PC-9 (cell line): ENCODE results near the gene GPHN. TPM values are rescaled to one million over a fixed set of nuclear protein-coding genes. Genes with fewer than 3 reads are reported as not detected.

Source experiments
- BruUV-seq: library from RNA; stranded (reverse); fragments of 400-500 nt; replicated peaks from 2 replicates; lab custom pipeline; 2021; lab: Mats Ljungman, UMichigan
- CTCF ChIA-PET: fragments of 300-600 bp; sonication (Branson Sonifier 250); formaldehyde crosslinking; loops from one replicate; lab custom pipeline; 2022; ENCODE audit warnings: antibody characterized with exemption; lab: Charles Lee
- POLR2A ChIA-PET: fragments of 300-600 bp; sonication (Branson Sonifier 250); formaldehyde crosslinking; loops from one replicate; lab custom pipeline; 2022; ENCODE audit warnings: antibody characterized with exemption; ENCODE audit not compliant: unreplicated experiment; lab: Charles Lee
- DNase-seq, 2 experiments: peaks; one replicate each; pipeline versions ENCODE4 v3.0.0 to v3.0.0-alpha.2; 2015 to 2022; ENCODE audit warnings: mixed read lengths in 1 of 2
- H2AFZ ChIP-seq: fragments of 200-600 bp; sonication (generic); 2 replicates; pipeline ENCODE4 v1.8.1; 2017; ENCODE audit warnings: antibody characterized with exemption
- H3F3A ChIP-seq: fragments of 200-600 bp; sonication (generic); 2 replicates; pipeline ENCODE4 v1.8.1; 2017; ENCODE audit warnings: antibody characterized with exemption, mild to moderate bottlenecking, low read depth; ENCODE audit not compliant: insufficient read depth
- H3K27ac ChIP-seq: fragments of 200-600 bp; sonication (generic); 2 replicates; pipeline ENCODE4 v1.6.1; 2016; ENCODE audit warnings: mixed run types
- H3K27me3 ChIP-seq: fragments of 200-600 bp; sonication (generic); 2 replicates; pipeline ENCODE4 v1.6.1; 2016; ENCODE audit warnings: low read depth, mixed run types; ENCODE audit not compliant: insufficient read depth
- H3K36me3 ChIP-seq: fragments of 200-600 bp; sonication (generic); 2 replicates; pipeline ENCODE4 v1.6.1; 2016; ENCODE audit warnings: low read depth, mixed run types
- H3K4me1 ChIP-seq: fragments of 200-600 bp; sonication (generic); replicated peaks from 2 replicates; pipeline ENCODE4 v1.6.1; 2016; ENCODE audit warnings: mixed run types; ENCODE audit not compliant: insufficient read depth
- H3K4me2 ChIP-seq: fragments of 200-600 bp; sonication (generic); 2 replicates; pipeline ENCODE4 v1.6.1; 2017; ENCODE audit warnings: mixed run types
- H3K4me3 ChIP-seq: fragments of 200-600 bp; sonication (generic); 2 replicates; pipeline ENCODE4 v1.6.1; 2016; ENCODE audit warnings: mixed run types
- H3K79me2 ChIP-seq: fragments of 200-600 bp; sonication (generic); 2 replicates; pipeline ENCODE4 v1.6.1; 2017; ENCODE audit warnings: low read depth, mixed run types
- H3K9me2 ChIP-seq: fragments of 200-600 bp; sonication (generic); 2 replicates; pipeline ENCODE4 v1.8.1; 2017; ENCODE audit warnings: mild to moderate bottlenecking; ENCODE audit not compliant: insufficient read depth
- H3K9me3 ChIP-seq: fragments of 200-600 bp; sonication (generic); 2 replicates; pipeline ENCODE4 v1.8.1; 2016; ENCODE audit warnings: low read depth; ENCODE audit not compliant: insufficient read depth
- H4K20me1 ChIP-seq: fragments of 200-600 bp; sonication (generic); 2 replicates; pipeline ENCODE4 v1.8.1; 2017; ENCODE audit not compliant: insufficient read depth
- CTCF ChIP-seq: fragments of 200-600 bp; sonication (generic); conservative IDR thresholded peaks from 2 replicates; pipeline ENCODE4 v1.6.1; 2017; ENCODE audit warnings: mixed run types, antibody characterized with exemption, mild to moderate bottlenecking, moderate library complexity
- EZH2 ChIP-seq: fragments of 200-600 bp; sonication (generic); IDR thresholded peaks from 2 replicates; pipeline ENCODE4 v1.8.0; 2017; ENCODE audit warnings: antibody characterized with exemption, low read depth
- intact Hi-C: fragments of 100-400 bp; cut with micrococcal nuclease; formaldehyde crosslinking; loops from one replicate; pipeline ENCODE4 v1.10.0; 2022; ENCODE audit not compliant: unreplicated experiment
- total RNA-seq: library from RNA; stranded (reverse); gene quantifications from 2 replicates; pipeline ENCODE4 v1.2.3, GENCODE V29; 2021

The GPHN gene
- total RNA-seq, 1 experiment from 2014 or later = 18.3 TPM

GRCh38 chr14:66859063-66859671, 351.2 kb downstream of the GPHN start:
- H2AFZ ChIP-seq = no peak overlapping the region
- no peaks in the 10 kb centered on the region for H4K20me1 ChIP-seq
- H3K27ac ChIP-seq = no peak overlapping the region
- CTCF ChIA-PET = no interaction called here
- no peaks in the 10 kb centered on the region for H3K36me3 ChIP-seq
- no peaks in the 10 kb centered on the region for H3K79me2 ChIP-seq
- no peaks in the 10 kb centered on the region for H3K27me3 ChIP-seq
- no peak overlapping the region for H3K4me3 ChIP-seq
- H3K4me2 ChIP-seq = no peak overlapping the region
- H3K9me3 ChIP-seq = no peaks in the 10 kb centered on the region
- POLR2A ChIA-PET = no interaction called here
- H3K4me1 ChIP-seq = no peaks in the 10 kb centered on the region
- no peak for TF ChIP-seq EZH2
- TF ChIP-seq CTCF = no peak
- intact Hi-C loops = no loop called here
- no peak for DNase-seq
- no peaks in the 10 kb centered on the region for H3K9me2 ChIP-seq
- no TSS peak for BruUV-seq
- H3F3A ChIP-seq = no peaks in the 10 kb centered on the region

DNA sequence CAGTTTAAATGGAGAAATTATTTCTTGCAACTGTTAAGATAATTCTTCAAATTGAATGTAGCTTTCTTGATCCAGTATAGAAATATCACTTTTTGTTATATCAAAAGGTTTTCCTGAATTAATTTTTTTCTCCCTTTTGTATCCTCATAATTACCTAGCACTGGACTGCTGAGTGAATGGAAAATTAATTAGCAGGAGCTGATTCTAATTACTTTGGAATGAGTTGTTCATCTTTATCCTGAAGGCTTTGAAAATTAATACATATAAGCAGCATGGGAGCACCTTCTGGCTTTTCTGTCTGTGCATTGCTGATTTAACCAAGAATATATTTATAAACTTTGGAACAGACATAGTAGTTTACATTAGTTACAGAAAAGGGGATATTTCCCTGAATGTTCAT, 373.6 kb downstream of the GPHN start:
- no peak overlapping the region for H3K27ac ChIP-seq
- H2AFZ ChIP-seq = no peak overlapping the region
- no peak overlapping the region for H3K4me2 ChIP-seq
- ChIA-PET CTCF (no interaction called here), POLR2A (interaction anchor here (0.7 kb wide), 1 partner anchor 51 kb away, joined by 4 read pairs; no protein-coding TSS in a partner anchor)
- no peaks in the 10 kb centered on the region for H3K79me2 ChIP-seq
- no peaks in the 10 kb centered on the region for H4K20me1 ChIP-seq
- intact Hi-C loops = no loop called here
- H3F3A ChIP-seq = no peaks in the 10 kb centered on the region
- no peak for DNase-seq
- no peak overlapping the region for H3K4me3 ChIP-seq
- no peaks in the 10 kb centered on the region for H3K4me1 ChIP-seq
- BruUV-seq = no TSS peak
- no peaks in the 10 kb centered on the region for H3K27me3 ChIP-seq
- no peaks in the 10 kb centered on the region for H3K9me2 ChIP-seq
- no peaks in the 10 kb centered on the region for H3K9me3 ChIP-seq
- no peaks in the 10 kb centered on the region for H3K36me3 ChIP-seq
- TF ChIP-seq CTCF (no peak), EZH2 (no peak)

DNA sequence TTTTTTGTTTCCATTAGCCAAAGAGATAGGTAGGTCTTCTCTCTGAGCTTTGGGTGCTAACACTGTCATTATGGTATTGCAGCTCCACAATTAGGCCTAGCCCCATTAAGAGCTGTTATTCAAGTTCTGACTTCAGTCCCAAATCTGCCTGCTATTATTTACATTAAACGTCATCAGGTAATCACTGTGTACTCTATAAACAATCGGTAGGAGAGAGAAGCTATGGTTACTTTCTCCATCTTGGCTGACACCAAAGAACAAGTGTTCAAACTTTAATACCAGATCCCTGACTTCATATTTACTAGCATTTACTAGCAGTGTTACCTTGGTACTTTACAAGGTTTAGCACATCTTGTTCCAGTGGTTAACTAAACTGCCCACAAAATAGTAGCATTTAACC, 376.2 kb downstream of the GPHN start:
- TF ChIP-seq EZH2 (no peak), CTCF (no peak)
- Histone ChIP-seq H3K79me2 (no peaks in the 10 kb centered on the region), H3K4me1 (no peaks in the 10 kb centered on the region), H2AFZ (no peak overlapping the region), H3K9me3 (no peaks in the 10 kb centered on the region), H3K9me2 (no peaks in the 10 kb centered on the region), H3K4me2 (no peak overlapping the region), H3F3A (no peaks in the 10 kb centered on the region), H4K20me1 (no peaks in the 10 kb centered on the region), H3K36me3 (no peaks in the 10 kb centered on the region), H3K27ac (no peak overlapping the region), H3K4me3 (no peak overlapping the region), H3K27me3 (no peaks in the 10 kb centered on the region)
- no TSS peak for BruUV-seq
- intact Hi-C loops = no loop called here
- DNase-seq = no peak
- CTCF ChIA-PET = no interaction called here
- POLR2A ChIA-PET = no interaction called here
